ENCODE data around the gene PRRT1. TPM values are rescaled to one million over a fixed set of nuclear protein-coding genes. Genes with fewer than 3 reads are reported as not detected.
"Not testable (repeated sequence)": the region's sequence is repeated elsewhere in the genome, so short reads cannot be mapped to it uniquely, and the experiment has no call there.

Gene PRRT1
- polyA plus RNA-seq, 1 donor = 1.6 TPM

GRCh38 chr6:32187725-32188380 is 36.1 kb upstream of the PRRT1 start:
- DNase-seq = not testable (repeated sequence)

DNA sequence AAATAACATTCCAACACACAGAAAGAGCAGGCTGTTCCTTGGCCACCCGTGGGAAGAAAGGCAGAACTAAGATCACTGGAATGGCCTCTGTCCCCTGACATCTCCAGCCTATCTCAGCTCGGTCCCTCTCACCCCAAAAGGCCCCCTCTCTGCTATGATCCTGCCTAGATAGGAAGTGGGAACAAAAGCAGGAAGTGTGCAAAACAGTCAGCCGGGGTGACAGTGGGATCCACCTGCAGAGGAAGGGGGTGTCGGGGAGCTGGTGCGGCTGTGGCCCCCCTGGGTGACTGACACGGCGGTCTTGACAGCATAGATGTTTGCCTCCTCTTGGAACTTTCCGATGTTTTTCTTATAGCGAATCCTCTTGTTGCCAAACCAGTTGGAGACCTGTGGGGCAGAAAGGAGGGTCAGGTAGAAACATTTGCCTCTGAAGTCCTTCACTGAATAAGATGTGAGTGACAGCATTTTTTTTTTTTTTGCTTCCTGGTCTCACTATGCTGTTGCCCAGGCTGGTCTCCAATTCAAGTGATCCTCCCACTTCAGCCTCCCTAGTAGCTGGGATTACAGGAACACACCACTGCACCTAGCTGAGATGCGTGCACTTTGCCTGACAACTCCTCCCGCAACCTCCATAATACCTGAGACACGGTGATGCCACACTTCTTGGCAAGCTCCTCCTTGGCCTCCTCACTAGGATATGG is 35.4 kb upstream of the PRRT1 start:
- DNase-seq = no peak

- DNase-seq = not testable (repeated sequence)
Measured at GRCh38 chr6:32186151-32186840, 34.6 kb upstream of the PRRT1 start.

- peak; percentile 61 for DNase-seq
Measured at GRCh38 chr6:32185681-32186131, 34.0 kb upstream of the PRRT1 start.

DNA sequence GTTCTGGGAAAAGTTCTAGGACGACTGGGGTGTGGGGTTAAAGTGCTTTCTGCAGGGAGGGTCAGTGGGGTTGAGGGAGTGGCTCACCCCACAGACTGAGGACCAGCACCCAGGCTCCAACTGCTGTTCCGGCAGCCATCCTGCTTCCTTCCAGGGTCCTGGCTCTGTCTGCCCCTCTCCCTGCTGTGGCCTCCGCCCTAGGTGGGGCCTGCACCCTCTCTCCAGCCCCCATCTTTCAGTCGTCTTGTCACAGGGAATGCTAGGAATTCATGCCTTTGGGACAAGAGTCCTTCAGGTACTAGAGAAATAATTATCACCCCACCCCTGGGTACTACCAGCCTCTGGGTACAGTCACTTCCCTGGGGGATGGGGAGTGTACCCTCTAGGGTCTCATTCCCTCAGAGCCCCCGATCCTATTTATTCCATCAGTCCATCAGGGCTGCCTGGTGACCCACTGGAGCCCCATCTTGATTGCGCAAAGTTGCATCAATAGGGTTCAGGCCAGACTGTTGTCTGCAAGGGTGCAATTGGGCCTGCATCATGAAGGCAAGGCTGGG is 32.4 kb upstream of the PRRT1 start, which contains the start of gene AGER:
AGER (minus strand) TSS at position 170 of the 557 bp plus-strand sequence; CDS start at position 139, 31 bp downstream.
- DNase-seq = no peak

- DNase-seq = no peak
Measured at GRCh38 chr6:32183483-32184083, 31.8 kb upstream of the PRRT1 start.

DNA sequence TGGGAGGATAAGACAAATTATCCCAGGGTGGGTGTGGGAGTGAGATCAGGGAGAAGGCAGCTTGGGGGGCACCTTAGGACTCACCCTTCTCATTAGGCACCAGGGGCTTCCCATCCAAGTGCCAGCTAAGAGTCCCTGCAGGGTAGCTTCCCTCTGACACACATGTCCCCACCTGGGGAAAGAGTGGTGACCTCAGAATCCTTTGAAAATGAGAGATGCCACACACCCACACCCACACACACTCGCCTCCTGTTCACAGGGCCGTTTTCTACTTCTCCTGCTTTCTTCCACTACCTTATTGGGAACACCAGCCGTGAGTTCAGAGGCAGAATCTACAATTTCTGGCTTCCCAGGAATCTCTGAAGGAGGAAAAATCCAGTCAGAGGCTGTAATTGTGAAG is 31.3 kb upstream of the PRRT1 start:
- no peak for DNase-seq

GRCh38 chr6:32182555-32182981 is 30.8 kb upstream of the PRRT1 start:
- DNase-seq = no peak

- DNase-seq = no peak
Measured at GRCh38 chr6:32181915-32182529, 30.3 kb upstream of the PRRT1 start.

- DNase-seq = no peak
Measured at GRCh38 chr6:32181148-32181702, 29.5 kb upstream of the PRRT1 start.

GRCh38 chr6:32179766-32180405 is 28.1 kb upstream of the PRRT1 start:
- DNase-seq = no peak

- no peak for DNase-seq
Measured at GRCh38 chr6:32178547-32179440, 27.1 kb upstream of the PRRT1 start.

DNA sequence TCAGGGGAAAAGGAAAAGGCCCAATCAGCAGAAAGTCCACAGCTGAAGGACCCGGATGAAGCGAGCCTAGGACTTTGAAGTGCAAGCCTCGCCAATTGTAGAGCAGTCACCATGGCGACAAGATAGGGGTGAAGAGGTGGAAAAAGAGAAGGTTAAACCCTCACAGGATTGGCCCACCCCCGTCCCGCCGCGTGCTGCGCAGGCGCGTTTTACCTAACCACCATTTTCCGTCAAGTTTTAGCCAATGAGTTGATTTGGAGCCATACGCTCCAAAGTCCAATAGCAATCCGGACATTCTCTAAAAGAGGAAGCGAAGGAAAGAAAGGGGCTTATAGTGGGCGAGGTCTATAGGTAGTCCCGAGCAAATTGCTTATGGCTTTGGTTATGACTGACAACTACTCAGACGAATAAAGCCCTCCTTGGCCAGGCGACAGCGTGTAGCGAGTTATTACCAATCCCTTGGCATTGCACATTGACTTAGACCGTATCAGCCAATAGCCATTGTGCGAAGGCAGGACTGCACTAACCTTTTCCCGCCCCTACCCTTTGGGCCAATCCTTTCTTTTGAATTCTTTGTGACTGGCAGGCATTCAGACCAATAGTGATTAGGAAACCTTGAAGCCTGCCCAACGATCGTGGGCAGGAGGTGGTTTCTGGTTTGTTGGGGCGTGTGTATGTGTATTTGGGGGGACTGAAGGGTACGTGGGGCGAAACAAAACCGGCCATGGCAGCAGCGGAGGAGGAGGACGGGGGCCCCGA is 26.2 kb upstream of the PRRT1 start, which contains the start of gene RNF5:
RNF5 (plus strand) TSS at position 618 of the 759 bp plus-strand sequence; CDS start at position 725, 107 bp downstream.
- peak; percentile 99 for DNase-seq

- no peak for DNase-seq
Measured at GRCh38 chr6:32177183-32177787, 25.5 kb upstream of the PRRT1 start.

GRCh38 chr6:32176476-32177182 is 24.9 kb upstream of the PRRT1 start:
- DNase-seq = no peak

- DNase-seq = peak; percentile 98
Measured at GRCh38 chr6:32175711-32176475, 24.2 kb upstream of the PRRT1 start, which contains the start of gene AGPAT1. AGPAT1 (minus strand) TSS chr6:32176084; CDS start chr6:32171496, 4,588 bp downstream.

GRCh38 chr6:32175322-32175710 is 23.6 kb upstream of the PRRT1 start:
- DNase-seq = no peak

Data from hindlimb muscle (tissue), 1 donor.